HG03521 (cell line): Measurements from ENCODE around the gene RMDN3.
A peak's percentile ranks its signal among the peaks of the same experiment; 100 is the strongest.

Source experiments
- ATAC-seq: cut with Tn5 transposase; IDR thresholded peaks from one replicate; pipeline ENCODE4 v1.9.1; 2021; ENCODE audit warnings: mild to moderate bottlenecking, moderate library complexity; ENCODE audit not compliant: unreplicated experiment

RMDN3 gene, protein sequence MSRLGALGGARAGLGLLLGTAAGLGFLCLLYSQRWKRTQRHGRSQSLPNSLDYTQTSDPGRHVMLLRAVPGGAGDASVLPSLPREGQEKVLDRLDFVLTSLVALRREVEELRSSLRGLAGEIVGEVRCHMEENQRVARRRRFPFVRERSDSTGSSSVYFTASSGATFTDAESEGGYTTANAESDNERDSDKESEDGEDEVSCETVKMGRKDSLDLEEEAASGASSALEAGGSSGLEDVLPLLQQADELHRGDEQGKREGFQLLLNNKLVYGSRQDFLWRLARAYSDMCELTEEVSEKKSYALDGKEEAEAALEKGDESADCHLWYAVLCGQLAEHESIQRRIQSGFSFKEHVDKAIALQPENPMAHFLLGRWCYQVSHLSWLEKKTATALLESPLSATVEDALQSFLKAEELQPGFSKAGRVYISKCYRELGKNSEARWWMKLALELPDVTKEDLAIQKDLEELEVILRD

DNA sequence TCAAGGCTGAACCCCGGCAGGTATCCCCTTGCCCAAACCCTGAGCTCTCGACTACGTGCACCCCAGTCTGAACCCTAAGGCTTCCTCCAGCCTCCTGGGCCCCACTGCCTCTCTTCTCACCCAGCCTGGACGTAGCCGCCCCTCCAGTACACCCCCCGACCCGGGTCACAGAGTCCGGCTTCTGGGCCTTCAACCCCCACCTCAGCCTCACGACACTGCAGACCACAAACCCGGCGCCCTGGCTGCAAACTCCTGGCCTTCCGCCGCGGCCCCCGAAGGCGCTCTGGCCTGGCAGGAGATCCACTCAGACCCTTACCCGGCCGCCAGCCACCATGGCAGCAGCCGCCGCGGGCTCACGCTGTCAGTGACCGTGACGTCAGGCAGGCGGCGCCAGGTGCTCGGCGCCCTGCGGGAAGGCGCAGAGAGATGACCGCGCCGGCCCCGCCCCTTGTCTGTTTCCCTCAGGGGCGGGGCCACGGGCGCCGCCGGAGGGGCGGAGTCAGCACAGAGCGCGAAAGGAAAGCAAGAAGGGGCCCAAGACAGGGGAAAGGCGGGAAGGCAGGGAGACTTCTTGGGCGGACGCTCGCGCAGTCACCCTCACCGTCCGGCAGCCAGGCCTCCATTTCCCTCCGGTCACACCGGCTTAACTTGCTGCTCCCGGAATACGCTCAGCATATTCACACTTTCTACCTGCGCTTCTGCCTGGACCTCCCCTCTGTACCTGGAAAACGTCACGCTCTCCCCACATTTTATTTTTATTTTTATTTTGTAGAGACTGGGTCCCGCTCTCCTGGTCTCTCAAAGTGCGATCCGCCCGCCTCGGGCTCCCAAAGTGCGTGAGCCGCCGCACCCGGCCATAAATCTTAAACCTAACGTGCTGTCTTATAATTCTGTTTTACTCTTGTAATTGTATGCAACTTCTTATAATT, at the start of gene RMDN3:
TSS of gene RMDN3 (minus strand) at position 372 of the 929 bp plus-strand sequence. CDS start 471 bp downstream, outside the sequence.
- ATAC-seq: peak; percentile 83

DNA sequence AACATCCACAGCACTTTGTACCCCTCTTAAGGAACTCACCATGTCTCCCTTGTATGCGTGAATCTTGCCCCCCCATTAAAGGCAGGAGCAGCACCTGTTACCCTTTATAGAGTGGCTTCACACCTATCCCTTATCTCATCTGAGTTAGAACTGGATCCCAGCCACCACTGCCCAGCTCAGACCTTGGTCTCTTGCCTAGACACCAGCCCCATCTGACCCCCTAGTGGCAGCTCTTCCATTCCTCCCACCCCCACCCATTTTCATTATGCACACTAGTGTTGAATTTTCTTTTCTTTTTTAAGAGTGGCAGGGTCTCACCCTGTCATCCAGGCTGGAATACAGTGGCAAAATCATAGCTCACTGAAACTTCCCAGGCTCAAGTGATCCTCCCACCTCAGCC, 48.6 kb upstream of the RMDN3 start:
- no peak for ATAC-seq

DNA sequence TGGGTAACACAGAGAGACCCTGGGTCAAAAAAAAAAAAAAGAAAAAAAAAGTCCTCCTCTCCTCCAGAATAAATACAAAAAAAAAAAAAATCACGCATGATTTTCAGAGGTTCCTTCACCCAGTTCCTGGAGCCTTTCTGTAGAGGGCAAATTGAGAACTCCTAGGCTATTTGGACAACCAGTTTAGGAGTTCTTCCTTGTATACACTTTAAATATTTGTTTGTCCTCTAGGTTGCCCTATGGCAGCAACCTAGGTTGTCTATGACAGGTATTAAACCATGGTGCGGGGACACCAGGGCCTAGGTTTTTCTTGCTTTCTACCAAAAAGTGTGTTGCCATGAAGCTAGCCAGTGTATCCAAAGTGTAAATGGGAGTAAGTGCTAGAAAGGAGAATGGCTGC, 48.0 kb upstream of the RMDN3 start:
- ATAC-seq: no peak

DNA sequence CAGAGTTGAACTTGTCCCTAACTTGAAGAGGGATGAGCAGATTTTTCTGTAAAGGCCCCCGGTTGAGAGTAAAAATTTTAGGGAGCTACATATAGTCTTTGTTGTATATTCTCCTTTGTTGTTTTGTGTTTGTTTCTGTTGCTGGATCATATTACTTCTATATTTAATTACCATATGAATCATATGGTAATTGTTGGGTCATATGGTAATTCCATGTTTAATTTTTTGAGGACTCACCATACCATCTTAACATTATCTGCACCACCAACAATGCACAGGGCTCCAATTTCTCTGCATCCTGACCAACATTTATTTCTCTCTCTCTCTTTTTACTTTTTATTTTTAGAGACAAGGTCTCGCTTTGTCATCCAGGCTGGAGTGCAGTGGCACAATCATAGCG, 44.5 kb upstream of the RMDN3 start:
- no peak for ATAC-seq

DNA sequence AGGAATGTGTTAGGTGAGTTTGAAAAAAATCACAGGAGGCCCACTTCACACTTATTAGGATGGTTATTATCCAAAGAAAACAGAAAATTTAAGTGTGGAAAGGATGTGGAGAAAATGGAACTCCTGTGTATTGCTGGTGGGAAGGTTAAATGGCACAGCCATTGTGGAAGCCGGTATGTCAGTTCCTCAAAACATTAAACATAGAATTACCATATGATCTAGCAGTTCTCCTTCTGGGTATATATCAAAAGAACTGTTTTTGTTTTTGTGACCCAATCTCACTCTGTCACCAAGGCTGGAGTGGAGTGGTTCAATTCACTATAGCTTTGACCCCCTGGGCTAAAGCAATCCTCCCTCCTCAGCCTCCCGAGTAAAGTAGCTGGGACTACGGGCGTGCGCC, 41.5 kb upstream of the RMDN3 start:
- ATAC-seq: no peak

DNA sequence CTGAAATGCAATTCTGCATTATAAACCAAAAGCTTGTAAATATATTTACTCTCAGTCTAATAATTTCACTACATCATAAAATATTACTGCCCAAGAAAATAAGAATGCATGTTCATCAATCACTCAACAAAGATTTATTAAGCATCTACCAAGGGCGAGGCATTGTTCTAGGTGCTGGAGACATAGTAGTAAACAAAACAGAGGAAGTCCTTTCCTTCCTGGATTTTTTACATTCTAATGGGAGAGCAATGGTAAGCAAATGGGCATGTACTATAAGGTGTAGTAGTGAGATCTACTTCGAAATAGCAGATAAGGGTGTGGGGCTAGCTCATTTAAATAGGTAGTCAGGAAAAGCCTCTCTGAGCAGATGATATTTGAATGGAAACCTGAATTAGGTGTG, 41.0 kb upstream of the RMDN3 start:
- no peak for ATAC-seq

DNA sequence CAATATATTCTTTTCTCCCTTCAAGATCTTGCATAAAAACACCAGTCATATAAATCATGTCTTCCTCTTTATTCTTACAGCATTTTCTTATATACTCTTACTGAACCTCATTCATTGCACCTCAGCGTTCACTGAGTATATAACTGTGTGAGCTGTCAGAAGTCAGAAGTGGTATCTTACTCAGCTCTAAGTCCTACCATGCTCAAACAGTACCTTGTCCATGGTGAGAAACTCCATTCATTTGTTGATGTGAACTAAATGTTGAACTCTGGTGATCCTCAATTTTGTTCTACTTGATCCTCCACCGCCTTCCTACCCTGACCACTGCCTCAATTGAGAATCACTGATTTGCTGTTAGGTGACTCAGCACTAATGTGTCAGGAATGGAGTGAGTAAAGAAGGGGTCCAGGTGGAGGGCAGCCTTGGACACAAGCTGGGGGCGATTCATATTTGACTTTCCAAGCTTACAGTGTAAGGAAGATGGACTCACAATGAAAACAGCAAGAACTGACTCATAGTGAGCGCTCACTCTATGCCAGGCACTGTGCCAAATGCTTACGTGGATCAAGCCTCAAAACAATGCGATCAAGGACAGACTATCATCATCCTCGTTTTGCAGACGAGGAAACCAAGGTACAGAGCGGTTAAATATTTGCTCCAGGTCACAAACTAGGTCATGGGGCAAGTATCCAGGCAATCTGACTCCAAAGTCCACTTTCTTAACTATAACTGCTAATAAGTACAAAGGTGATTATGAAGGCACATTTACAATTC, 38.3 kb upstream of the RMDN3 start:
- ATAC-seq: no peak

DNA sequence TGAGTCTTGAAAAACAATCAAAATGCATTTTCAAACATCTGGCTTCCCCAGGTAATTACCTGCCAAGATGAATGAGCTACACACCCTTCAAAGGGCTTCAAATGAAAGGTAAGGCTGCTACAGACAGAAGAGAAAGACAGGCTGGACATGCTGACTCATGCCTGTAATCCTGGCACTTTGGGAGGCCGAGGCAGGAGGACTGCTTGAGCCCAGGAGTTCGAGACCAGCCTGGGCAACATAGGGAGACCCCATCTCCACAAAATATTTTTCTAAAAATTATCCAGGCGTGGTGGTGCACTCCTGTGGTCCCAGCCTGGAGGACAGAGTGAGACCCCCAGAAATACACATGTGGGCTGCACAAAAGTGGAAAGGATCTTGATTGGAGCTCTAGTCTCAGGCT, 37.3 kb upstream of the RMDN3 start:
- no peak for ATAC-seq

DNA sequence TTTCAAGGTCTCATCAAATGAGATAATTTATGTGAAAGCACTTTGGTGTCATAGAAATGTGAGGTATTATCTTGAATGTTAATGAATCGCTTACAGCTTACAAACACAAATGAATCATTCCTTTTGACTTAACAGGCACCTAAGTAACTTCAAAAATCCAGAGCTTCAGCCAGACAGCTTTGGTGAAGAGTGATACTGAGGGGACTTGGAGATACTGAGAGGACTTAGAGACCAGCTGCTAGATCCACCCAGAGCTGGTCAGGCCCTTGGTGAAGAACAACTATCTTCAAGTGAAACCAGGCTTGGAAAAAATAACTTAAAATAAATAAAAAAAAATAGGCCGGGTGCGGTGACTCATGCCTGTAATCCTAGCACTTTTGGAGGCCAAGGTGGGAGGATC, 35.7 kb upstream of the RMDN3 start:
- ATAC-seq: no peak

DNA sequence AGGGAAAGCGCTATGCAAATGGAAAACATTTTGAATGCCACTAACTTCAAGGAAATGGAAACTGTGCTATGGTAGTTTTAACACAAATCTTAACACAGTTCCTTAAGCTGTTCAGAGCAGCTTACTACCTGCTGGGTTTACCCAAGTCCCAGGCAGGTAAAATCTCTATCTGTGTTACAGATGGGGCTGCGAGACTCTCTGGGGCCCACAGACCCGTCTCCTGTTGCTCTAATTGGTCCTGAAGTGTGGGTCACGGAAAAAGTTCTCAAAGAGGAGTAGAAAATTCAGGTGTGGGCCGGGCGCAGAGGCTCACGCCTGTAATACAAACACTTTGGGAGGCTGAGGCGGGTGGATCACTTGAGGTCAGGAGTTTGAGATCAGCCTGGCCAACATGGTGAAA, 34.9 kb upstream of the RMDN3 start:
- no peak for ATAC-seq

DNA sequence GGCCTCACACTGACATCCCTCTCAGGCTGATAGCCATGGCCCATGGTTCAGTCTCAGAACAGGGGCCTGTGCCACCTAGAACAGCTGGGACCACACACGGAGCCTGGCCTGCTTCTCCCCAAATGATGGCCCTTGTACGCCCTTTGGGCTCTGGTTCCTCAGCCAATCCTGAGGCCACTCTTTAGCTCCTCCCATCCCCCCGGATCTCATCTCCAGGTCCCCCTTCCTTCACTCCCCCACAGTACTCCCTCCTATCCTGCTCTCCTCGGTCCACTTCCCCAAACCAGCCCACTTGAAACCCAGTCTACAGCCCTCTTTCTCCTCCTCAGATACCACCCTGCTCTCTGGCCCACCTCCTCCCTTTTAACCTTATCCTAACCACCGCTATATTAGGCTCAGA, 34.1 kb upstream of the RMDN3 start:
- ATAC-seq: no peak

DNA sequence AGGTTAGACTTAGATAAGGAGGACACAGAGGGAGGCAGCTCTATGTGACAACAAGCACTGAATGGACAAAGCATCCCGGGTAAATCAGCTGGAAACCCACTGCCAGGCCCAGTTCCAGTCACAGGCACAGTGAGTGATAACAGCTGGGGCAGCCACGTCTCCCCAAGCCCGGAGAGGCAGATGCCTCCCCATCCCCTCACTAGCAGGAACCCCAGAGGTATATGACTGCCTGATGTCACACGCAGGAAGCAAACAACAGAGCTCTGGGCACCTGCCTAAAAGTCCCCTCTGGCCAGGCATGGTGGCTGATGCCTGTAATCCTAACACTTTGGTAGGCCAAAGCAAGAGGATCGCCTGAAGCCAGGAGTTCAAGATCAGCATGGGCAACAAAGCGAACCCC, 32.9 kb upstream of the RMDN3 start:
- no peak for ATAC-seq

DNA sequence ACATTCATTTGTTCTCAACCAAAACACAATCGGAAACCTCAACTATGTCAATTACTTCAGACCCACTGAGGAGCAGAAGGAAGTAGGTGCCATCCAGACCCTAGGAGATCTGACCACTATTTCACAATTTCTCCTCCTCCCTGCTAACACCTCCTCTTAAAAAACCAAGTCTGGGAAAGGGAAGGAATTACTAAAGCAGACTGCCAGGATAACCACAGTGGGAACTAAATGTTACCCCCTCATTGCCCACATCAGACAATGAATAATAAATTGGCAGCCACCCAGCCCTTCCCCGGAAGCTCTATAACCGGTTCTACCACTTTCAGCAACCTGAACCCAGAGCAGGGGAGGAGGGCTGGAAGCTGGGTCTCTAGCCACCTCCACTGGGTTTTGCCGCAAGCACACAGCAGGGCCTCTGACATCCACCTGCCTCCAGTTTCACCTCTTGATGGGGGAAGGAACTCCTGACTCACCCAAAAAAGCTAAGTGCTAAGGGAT, 32.3 kb upstream of the RMDN3 start:
- ATAC-seq: no peak

DNA sequence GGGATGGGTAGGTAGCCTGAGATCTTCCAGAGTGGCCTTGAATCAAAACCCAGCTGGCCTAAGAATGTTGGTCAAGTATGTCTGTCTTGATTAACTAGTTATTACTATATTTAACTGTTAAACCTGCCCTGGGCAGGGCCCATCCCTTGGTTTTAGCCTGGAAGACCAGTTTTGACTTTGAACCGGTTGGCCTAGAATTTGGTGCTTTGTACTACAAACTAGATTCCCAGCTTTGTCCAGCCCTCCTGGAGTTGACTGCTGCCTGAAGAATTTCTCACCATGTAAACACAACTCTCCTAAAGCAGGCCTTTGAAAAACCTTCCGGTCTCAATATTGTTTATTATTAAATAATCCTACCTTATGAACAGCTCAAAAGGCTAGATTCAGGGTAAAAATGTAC, 30.8 kb upstream of the RMDN3 start:
- ATAC-seq: no peak

DNA sequence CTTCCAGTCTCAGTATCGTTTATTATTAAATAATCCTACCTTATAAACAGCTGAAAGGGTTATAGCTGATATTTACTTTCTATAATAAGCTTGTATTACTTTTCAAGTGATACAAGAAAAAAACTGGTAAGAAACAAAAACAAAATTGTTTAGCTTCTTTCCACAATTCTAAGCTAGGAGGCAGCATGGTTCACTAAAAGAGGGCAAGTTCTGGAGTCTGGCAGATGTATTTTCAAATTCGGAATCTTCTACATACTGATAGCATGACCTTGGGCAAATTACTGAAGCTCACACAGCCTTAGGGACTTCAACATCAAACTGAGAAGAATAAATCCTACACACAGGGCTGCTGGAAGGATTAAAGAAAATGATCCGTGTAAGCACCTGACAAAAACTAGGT, 30.1 kb upstream of the RMDN3 start:
- ATAC-seq: no peak

DNA sequence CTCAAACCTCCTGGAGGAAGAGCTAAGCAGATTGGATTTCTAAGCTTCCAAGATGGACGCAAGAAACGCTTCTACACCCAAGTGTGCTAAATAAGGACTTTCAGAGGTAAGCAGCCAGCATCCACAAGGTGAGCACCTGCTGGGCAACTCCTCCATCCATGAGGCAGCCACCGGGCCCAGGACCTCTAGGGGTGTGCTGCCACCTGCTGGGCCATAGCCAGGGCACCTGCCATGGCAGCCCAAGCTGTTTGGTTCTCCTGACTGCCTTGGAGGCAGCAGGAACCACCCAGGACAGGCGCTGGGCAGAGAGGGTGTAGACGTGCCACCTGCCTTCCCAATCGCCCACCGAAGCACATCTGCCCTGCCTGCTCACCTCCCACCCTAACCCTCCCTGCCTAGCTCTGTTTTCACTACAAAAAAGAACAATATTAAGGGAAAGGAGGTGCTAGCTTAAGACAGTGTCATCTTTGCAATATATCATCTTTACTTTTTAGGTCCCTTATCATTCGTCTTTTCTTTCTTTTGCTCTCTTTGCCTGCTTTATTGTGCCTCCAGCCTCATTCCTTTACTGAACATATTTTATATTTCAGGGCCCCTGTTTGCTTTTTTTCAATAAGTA, 27.7 kb upstream of the RMDN3 start:
- peak; percentile 56 for ATAC-seq

DNA sequence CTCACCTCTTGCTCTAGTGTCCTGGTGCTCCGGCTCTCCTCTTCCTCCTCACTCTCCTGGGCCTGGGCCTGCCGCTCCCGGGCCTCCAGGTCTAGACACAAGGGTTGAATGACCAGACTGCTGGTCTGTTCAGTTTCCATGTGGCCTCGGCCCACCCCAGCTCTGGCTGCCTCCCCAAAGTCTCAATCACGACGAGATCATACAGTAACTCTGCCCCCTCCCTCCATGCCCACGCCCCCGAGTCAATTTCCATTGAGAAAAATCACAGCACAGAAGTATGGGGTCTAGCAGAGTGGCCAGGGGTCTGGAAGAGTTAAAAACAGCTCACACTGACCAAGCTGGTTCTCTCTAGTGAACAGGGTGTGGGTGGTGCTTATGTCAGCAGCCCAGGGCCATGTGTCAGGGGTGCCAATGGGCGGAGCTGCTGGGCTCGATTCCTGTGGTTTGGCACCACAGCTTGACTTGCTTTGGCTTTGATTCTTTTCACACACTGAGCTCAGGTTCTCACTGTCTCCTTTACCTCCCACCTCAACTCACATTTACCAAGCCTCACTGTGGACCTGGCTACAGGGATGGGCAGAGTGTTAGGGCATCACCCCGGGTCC, 21.6 kb upstream of the RMDN3 start:
- no peak for ATAC-seq

DNA sequence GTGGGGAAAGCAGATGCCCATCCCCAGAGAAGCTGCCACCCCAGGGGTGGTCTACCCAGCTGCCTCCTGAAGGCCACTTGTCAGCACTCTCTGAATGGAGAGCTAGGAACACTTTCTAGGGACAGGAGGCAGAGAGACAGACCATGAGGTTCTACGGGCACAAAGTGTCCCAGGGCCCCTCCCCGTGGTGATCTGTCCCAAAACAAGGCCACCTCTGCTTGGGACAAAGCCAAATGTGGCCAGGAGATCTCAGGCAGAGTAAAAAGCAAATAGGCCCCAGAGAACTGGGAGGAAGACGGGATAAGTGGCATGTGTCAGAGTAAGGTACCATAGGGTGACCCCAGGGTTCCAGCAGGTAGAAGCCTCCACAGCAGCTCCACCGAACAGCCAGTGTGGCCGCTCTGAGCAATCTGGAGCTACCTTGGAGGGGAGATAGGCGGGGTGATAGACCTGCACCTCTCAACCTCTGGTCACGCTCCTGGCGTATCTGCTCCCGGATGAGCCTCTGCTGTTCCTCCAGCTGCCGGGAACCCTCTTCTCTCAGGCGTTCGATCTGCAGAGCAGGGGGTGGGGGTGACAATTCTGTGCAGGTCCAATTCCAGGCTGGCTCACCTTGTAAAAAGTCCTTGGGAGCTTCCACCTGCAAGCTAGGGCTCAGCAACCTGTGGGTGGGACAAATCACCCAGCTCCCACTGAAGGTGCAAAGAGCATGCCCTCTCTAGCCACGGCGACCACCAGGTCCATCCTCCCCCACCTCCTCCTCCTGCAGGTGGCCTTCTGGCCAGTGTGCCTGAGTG, 20.9 kb upstream of the RMDN3 start:
- no peak for ATAC-seq

DNA sequence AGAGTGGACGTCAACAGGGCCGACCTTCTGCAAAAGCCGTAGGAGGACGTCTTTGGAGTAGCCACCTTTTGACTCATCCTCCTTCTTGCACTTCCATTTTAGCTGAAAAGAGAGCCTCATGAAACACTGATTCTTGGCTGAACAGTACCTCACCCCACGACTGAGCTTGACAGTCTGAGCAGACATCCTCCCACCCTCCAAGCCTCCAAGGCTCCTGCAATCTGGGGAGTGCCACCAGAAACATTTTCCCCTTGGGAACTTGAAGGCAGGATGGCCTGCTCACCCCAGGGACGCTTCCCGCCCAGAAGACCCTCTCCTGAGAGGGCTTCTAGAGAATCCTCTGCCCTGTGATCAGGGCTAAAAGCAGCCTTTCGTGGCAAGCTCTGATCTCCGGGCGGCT, 20.0 kb upstream of the RMDN3 start:
- ATAC-seq: no peak
